Cerebellar cortex (tissue), 1 donor: ENCODE data around the gene KANK2.
A peak's percentile ranks its signal among the peaks of the same experiment; 100 is the strongest.
"Not testable (repeated sequence)": the region's sequence is repeated elsewhere in the genome, so short reads cannot be mapped to it uniquely, and the experiment has no call there.

Source experiments
- DNase-seq: peaks from one replicate; pipeline ENCODE4 v3.0.0-alpha.2; 2015; ENCODE audit warnings: low spot score

Gene KANK2

DNA sequence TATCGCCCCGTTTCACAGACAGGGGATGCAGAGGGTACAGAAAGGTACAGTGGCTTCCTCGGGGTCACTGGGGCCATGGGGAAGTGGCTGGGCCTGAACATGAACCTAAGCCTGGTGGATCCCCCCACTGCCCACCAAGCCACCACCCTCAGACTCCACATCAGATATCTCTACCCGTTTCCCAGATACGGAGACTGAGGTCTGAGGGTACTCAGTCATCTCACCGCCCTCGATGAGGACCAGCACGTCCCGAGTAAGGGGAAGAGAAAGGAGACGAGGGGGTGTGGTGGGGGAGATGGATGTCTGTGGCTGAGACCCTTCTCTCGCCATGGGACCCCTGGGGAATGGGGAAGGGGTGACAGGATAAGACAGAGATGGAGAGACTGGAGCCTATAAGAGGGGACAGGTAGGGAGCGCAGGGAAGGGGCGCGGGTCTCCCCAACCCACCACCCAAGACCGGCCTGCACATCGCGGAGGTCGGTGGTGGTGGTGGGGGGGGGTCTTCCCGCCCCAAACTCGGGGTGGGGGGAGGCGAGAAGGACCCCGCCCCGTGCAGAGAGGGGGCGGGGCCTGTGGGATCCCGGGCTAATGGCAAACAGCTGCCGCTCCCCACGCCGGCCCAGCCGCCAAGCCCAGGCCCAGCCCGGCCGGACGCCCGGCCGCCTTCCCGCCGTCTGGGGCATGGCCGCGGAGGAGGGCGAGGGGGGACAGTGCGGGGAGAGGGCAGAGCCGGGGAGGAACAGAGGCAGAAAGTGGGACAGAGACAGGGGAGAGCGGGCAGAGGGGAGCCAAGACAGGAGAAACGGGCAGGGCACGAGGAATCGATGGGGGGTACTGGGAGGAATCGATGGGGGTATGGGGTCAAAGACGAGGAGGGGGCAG, 698 bp downstream of the KANK2 start:
- DNase-seq, result no peak

- no peak for DNase-seq
These were observed 1.7 kb downstream of the KANK2 start for GRCh38 chr19:11195681-11196080.

DNA sequence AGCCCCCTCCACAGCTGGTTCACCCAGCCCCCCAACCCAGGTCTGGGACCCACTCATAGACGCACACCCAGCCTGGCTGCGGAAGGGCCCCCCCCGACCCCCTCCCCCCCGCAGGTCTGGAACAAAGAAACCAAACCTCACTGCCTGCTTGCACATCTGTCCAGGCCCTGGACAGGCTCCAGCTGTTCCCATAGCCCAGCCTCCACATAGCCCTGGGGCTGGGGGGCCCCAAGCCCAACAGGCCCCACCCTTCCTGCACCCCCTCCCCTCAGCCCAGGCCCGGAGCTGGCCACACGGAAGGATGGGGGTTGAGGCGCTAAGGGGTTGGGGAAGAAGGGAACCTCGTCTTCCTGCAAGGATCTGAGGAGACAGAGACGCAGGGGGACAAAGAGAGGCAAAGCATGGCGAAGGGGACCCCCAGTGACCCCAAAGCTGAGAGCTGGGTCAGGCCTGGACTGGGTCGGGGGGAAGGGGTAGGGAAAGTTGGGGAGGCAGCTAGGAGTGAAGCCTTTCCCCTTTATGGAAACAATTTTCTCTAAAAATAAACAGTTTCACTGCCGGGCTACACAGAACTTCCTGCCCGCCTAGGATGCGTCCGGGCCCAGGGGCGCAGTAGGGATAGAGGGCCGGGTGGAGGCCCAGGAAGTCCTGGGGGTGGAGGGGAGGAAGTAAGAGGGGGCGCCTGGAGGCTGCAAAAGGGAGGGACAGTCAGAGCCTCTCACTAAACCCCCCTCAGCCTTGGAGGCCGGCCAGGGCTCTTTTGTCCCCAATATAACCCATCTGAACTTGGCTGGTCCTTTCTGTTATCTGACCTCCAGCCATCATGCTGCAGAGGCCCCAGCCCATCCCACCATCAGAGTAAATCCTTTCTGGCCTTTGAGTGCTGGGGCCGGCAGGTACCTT, 2.4 kb downstream of the KANK2 start:
- DNase-seq, result no peak

DNA sequence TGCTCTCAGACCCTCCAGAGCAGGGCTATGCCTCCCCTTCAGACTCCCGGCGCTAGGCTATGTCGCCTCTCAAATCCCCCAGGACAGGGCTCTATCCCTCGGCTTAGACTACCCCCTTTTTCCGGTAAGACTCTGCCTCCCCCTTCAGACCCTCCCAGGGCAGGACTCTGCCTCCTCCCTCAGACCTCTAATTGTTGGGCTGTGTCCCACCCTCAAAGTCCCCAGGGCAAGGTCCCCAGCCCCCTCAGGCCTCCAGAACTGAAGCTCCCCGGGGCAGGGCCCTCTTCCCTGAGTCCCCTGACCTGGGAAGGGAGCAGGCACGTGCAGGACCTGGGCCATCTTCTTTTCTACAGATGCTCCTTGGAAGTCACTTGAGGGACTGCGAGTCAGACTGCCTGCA, 3.2 kb downstream of the KANK2 start:
- DNase-seq, result no peak

- DNase-seq, result no peak
These were observed 4.1 kb downstream of the KANK2 start for GRCh38 chr19:11192957-11193939.

DNA sequence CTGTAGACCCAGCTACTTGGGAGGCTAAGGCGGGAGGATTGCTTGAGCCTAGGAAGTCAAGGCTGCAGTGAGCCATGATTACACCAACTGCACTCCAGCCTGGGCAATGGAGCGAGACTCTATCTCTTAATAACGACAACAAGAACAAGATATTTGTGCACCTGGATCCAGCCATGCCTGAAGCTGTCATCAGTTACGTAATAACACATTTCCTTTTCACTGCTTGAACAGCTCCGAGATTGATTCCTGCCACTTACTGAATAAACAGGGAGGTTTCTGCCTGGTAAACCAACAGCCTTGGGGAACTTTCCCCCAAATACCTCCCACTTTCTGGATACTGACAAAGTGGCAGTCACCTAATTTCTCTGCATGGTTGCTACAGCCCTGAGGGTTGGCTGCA, 5.4 kb downstream of the KANK2 start:
- DNase-seq, result no peak

DNA sequence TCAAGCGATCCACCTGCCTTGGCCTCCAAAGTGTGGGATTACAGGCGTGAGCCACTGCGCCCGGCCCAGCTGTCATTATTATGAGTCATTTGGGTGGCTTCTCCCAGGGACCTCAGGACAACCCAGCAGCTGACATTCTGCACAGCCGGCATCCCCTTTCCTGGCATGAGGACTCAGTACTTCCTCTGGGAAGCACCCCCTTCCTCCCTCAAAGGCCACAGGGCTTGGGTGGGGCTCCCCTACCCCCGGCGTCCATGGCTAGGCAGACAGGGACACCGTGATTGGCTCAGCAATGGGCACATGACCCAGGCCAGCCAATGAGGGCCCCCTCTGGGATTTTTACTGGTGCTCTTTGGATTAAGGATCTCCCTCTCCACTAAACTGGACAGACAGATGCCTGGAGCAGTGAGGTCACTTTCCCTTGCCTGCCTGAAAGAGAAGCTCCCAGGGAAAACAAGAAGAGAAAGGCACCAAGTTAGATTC, 6.0 kb downstream of the KANK2 start:
- peak; percentile 24 for DNase-seq

DNA sequence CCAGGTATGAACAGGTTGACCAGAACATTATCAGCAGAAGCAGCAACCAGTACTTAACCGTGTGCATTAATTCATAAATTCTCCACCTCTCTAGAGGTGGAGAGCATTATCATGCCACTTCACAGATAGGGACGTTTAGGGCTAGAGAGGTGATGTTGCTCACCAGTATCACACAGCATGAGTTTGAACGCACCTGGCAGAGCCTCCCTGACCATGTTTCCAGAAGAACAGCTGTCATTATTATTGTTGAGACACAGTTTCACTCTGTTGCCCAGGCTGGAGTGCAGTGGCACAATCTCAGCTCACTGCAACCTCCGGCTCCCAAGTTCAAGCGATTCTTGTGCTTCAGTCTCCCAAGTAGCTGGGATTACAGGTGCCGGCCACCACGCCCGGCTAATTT, 6.8 kb downstream of the KANK2 start:
- no peak for DNase-seq

- no peak for DNase-seq
These were observed 9.9 kb downstream of the KANK2 start for GRCh38 chr19:11187441-11187840.

- no peak for DNase-seq
These were observed 14.4 kb downstream of the KANK2 start for GRCh38 chr19:11182994-11183393.

DNA sequence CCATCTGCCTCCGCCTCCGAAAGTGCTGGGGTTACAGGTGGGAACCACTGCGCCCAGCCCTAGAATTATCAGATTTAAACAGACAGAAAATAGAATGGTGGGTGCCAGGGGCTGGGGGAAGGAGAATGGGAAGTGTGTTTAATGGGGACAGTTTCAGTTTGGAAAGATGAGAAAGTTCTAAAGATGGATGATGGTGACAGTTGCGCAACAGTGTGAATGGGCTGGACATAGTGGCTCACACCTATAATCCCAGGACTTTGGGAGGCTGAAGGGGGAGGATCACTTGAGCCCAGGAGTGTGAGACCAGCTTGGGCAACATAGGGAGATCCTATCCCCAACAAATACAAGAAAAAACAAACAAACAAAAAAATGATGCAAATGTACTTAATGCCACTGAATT, 15.9 kb downstream of the KANK2 start:
- DNase-seq, result no peak

DNA sequence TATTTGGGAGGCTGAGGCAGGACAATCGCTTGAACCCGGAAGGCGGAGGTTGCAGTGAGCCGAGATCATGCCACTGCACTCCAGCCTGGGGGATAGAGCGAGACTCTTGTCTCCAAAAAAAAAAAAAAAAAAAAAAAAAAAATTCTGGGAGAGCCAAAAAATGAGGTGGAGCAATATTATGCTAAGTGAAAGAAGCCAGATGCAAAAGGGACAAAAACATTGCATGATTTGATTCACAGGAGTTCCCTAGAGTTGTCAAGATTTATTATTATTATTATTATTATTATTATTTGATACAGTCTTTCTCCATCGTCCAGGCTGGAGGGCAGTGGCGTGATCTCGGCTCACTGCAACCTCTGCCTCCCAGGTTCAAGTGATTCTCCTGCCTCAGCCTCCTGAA, 16.4 kb downstream of the KANK2 start:
- not testable (repeated sequence) for DNase-seq

DNA sequence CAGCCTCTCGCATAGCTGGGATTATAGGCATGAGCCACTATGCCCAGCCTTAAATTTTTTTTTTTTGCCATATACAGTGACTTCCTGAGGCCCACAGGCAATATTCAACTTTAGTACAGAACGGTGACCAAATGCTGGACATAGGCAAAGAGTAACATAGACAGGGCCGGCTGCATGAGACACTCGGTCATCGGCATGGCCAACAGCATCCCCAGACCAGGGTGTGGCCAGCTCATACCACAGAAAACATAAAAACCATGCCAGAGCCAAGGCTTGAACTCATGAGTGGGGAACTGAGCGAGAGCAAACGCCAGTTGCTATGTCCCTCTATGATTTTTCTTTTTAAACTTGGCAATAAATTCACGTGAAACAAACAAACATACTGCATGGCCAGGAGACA, 17.0 kb downstream of the KANK2 start:
- DNase-seq, result no peak

DNA sequence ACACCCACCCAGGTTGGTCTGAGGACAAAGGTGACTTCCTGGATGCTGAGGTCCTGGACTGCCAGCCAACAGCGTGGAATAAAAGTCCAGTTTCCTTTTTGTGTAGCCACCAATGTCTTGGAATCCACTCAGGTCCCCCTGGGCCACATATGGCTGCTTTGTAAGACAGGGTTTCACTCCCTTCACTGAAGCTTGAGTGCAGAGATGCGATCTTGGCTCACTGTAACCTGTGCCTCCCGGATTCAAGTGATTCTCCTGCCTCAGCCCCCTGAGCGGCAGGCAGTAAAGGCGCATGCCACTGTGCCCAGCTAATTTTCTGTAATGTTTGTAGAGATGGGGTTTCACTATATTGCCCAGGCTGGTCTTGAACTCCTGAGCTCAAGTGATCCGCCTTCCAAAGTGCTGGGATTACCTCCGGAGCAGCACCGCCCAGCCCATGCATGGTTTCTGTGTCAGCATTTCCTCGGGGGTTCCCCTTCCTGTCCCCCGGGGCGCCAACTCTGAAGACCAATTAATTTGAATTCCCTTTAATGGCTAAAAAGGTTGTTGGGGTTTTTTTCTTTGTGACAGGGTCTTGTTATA, 17.5 kb downstream of the KANK2 start:
- DNase-seq, result no peak

DNA sequence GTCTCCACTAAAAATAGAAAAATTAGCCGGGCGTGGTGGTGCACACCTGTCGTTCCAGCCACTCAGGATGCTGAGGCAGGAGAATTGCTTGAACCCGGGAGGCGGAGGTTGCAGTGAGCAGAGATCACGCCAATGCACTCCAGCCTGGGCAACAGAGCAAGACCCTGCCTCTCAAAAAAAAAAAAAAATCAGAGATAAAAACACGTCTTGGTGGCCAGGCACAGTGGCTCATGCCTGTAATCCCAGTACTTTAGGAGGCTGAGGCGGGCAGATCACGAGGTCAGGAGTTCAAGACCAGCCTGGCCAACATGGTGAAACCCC, 18.2 kb downstream of the KANK2 start:
- DNase-seq, result not testable (repeated sequence)

DNA sequence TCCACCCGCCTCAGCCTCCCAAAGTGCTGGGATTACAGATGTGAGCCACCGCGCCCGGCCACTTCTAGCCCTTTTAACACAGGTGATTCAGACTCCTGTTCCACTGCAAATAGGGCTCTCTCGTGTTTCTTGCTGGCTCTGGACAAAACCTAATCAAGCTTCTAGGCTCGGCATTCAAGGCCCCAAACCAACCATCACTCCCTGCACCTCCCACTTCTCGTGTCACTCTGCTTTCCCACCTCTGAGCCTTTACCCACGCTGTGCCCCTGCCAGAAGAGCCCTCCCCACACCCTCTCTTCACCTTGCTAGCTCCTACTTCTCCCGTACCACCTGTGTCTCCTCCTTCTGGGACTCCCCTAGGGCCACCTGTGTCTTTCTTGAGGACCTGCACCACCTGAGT, 19.8 kb downstream of the KANK2 start:
- DNase-seq, result no peak

DNA sequence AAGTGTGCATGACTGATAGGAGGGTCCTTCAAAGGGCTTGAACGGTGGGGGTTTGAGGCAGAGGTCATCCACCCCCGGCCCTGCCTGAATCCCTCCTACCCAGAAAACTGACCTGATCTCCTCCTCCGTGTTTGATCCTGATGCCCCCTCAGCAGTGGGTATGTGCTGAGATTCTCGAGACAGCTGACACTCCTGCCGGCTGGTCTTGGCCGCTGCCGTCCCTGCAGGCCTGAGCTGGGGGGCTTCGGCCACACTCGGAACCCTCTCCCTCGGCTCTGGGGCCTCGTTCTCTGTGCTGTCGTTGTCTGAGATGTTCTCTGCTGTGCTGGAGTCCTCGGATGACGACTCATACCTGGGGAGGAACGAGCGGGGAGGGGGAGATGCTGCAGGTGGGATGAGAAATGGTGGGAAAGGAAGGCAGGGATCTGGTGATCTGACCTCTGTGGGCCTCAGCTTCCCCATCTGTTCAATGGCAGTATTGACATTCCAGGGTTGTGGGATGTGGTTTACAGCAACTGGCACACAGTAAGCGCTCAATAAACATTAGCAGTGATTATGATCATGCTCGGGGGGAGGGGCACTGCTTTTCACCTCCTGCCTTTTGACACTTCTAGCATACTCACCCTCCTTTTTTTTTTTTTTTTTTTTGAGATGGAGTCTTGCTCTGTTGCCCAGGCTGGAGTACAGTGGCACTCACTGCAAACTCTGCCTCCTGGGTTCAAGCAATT, 20.7 kb downstream of the KANK2 start:
- DNase-seq, result no peak

GRCh38 chr19:11175920-11176319, 21.4 kb downstream of the KANK2 start:
- DNase-seq, result no peak

DNA sequence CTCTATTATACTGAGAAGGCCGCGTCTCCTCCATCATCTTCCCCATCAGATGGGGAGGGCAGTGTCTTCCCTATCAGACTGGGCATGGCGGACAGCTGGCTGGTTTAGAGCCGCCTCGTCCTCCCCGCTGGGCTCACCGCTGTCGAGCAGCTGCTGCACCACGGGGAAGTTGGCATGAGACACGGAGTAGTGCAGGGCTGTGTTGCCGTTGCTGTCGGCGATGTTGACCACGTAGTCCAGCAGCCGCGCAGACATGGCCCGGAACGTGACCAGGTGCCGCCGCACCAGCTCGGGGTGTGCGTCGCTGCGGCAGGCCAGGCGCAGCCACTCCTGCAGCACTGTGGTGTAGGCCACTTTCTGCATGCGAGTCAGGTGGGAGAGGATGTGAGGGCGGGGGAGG, 23.0 kb downstream of the KANK2 start:
- DNase-seq, result no peak

GRCh38 chr19:11173516-11174155, 23.7 kb downstream of the KANK2 start:
- no peak for DNase-seq
